K562 (cell line): ENCODE results near the gene MAP3K13. TPM values are rescaled to one million over a fixed set of nuclear protein-coding genes. Genes with fewer than 3 reads are reported as not detected.
"Not testable (repeated sequence)": the region's sequence is repeated elsewhere in the genome, so short reads cannot be mapped to it uniquely, and the experiment has no call there.

Experiments
- ATAC-seq: fragments of 200-7000 bp; cut with Tn5 transposase; 3 replicates; pipeline ENCODE4 v1.9.1; 2020; ENCODE audit warnings: moderate library complexity
- BruUV-seq: library from RNA; stranded (reverse); fragments of 400-500 nt; replicated peaks from 2 replicates; lab custom pipeline; 2021; lab: Mats Ljungman, UMichigan
- CTCF ChIA-PET: fragments of 300-600 bp; formaldehyde crosslinking; extraction: SDS; loops from one replicate; lab custom pipeline; 2021; ENCODE audit warnings: low intra/inter-chr PET ratio; lab: Yijun Ruan, JAX
- POLR2A ChIA-PET: fragments of 300-600, 350-650 bp; sonication (Branson Sonifier 250); formaldehyde crosslinking; extraction: SDS; loops from one replicate; lab custom pipeline; 2021; ENCODE audit warnings: antibody characterized with exemption, inconsistent platforms; lab: Yijun Ruan, JAX
- DNase-seq, 4 experiments: peaks; one replicate each; pipeline versions ENCODE4 v3.0.0 to v3.0.0-alpha.2; 2011 to 2018; ENCODE audit warnings: low spot score in 3 of 4, mixed read lengths in 3 of 4; ENCODE audit errors: extremely low read depth in 1 of 4
- FAIRE-seq: peaks from 2 replicates; lab custom pipeline; 2011; peaks lifted over from hg19 to GRCh38; lab: Jason Lieb, UNC
- H2AFZ ChIP-seq: 2 replicates; pipeline ENCODE4 v1.6.0; 2011; ENCODE audit warnings: low read depth, low read length, control low read depth, inconsistent platforms
- H3K27ac ChIP-seq: fragments of 200-600 bp; 3 replicates; pipeline ENCODE4 v1.8.0; 2011; ENCODE audit warnings: low read depth, mild to moderate bottlenecking, control low read depth, inconsistent platforms, low read length, moderate library complexity, mixed read lengths; ENCODE audit errors: extremely low read depth
- H3K27me3 ChIP-seq, 2 experiments: fragments of 300-600 bp in 1 of 2; 2 replicates in 1 of 2; 3 replicates in 1 of 2; pipeline versions ENCODE4 v1.6.0 to v1.8.0; 2011; ENCODE audit warnings: inconsistent platforms in 2 of 2, low read length in 2 of 2, mild to moderate bottlenecking in 1 of 2, mixed read lengths in 1 of 2, moderate library complexity in 1 of 2; ENCODE audit not compliant: control insufficient read depth in 2 of 2, insufficient read depth in 2 of 2
- H3K36me3 ChIP-seq: fragments of 300-600 bp; 3 replicates; pipeline ENCODE4 v1.8.0; 2011; ENCODE audit warnings: mild to moderate bottlenecking, low read length, inconsistent platforms; ENCODE audit not compliant: control insufficient read depth, insufficient read depth
- H3K4me1 ChIP-seq, 2 experiments: fragments of 200-600 bp in 1 of 2; replicated peaks in 1 of 2; 2 replicates in 1 of 2; 3 replicates in 1 of 2; pipeline versions ENCODE4 v1.5.1 to v1.8.0; 2011; ENCODE audit warnings: inconsistent platforms in 2 of 2, low read length in 2 of 2, mild to moderate bottlenecking in 1 of 2, mixed read lengths in 1 of 2, moderate library complexity in 1 of 2; ENCODE audit not compliant: control insufficient read depth in 2 of 2, insufficient read depth in 2 of 2
- H3K4me2 ChIP-seq: 2 replicates; pipeline ENCODE4 v1.6.1; 2011; ENCODE audit warnings: low read length, control low read depth, inconsistent platforms, mixed read lengths; ENCODE audit not compliant: insufficient read depth
- H3K4me3 ChIP-seq: fragments of 200-600 bp; sonication (generic), shearing (Covaris generic); 2 replicates; pipeline ENCODE4 v1.5.1; 2016; ENCODE audit warnings: control low read depth, inconsistent platforms
- H3K79me2 ChIP-seq: fragments of 200-600 bp; 3 replicates; pipeline ENCODE4 v1.8.0; 2011; ENCODE audit warnings: low read length, inconsistent platforms; ENCODE audit not compliant: control insufficient read depth, insufficient read depth
- H3K9ac ChIP-seq, 2 experiments: 2 replicates each; pipeline versions ENCODE4 v1.6.0 to v1.6.1; 2011; ENCODE audit warnings: low read depth in 2 of 2, low read length in 2 of 2, control low read depth in 1 of 2, inconsistent platforms in 1 of 2, mild to moderate bottlenecking in 1 of 2, mixed read lengths in 1 of 2; ENCODE audit not compliant: insufficient read depth in 1 of 2
- H3K9me1 ChIP-seq: one replicate; pipeline ENCODE4 v1.6.0; 2011; ENCODE audit warnings: inconsistent platforms, mild to moderate bottlenecking, low read length, moderate library complexity; ENCODE audit not compliant: control insufficient read depth, insufficient read depth
- H3K9me3 ChIP-seq: replicated peaks from 2 replicates; pipeline ENCODE4 v1.5.1; 2011; ENCODE audit warnings: low read depth, low read length, inconsistent platforms; ENCODE audit not compliant: control insufficient read depth, insufficient read depth
- H4K20me1 ChIP-seq: replicated peaks from 2 replicates; pipeline ENCODE4 v1.6.1; 2011; ENCODE audit warnings: low read length, inconsistent platforms, mixed read lengths; ENCODE audit not compliant: control insufficient read depth, insufficient read depth
- CBX2 ChIP-seq: fragments of 200-600 bp; sonication (generic); IDR thresholded peaks from one replicate; pipeline ENCODE4 v1.6.1; 2012; ENCODE audit warnings: mild to moderate bottlenecking, low read length, inconsistent platforms; ENCODE audit not compliant: insufficient read depth, poor library complexity, severe bottlenecking
- CCAR2 ChIP-seq: fragments of 200-400 bp; formaldehyde crosslinking; IDR thresholded peaks from 2 replicates; pipeline ENCODE4 v1.6.1; 2017; ENCODE audit warnings: mild to moderate bottlenecking, low read depth, low read length
- E2F6 ChIP-seq, 2 experiments: IDR thresholded peaks; 2 replicates each; pipeline ENCODE4 v1.6.1; 2011; ENCODE audit warnings: borderline replicate concordance in 1 of 2, control low read depth in 1 of 2, low read depth in 1 of 2, low read length in 1 of 2, mild to moderate bottlenecking in 1 of 2, mixed read lengths in 1 of 2, moderate library complexity in 1 of 2; ENCODE audit not compliant: insufficient read depth in 1 of 2, insufficient read length in 1 of 2, poor library complexity in 1 of 2, severe bottlenecking in 1 of 2; ENCODE audit errors: extremely low read depth in 1 of 2
- EP400 ChIP-seq: fragments of 450-650 bp; IDR thresholded peaks from 2 replicates; pipeline ENCODE4 v1.6.1; 2017; ENCODE audit warnings: antibody characterized with exemption, mild to moderate bottlenecking, moderate library complexity
- KAT2B ChIP-seq: IDR thresholded peaks from one replicate; pipeline ENCODE4 v1.6.1; 2012; ENCODE audit warnings: low read depth, mild to moderate bottlenecking, control low read depth, inconsistent platforms, low read length, moderate library complexity
- MEIS2 ChIP-seq: fragments of 450-650 bp; IDR thresholded peaks from 2 replicates; pipeline ENCODE4 v1.6.1; 2014; ENCODE audit warnings: mild to moderate bottlenecking; ENCODE audit not compliant: partially characterized antibody
- NELFE ChIP-seq: IDR thresholded peaks from 2 replicates; pipeline ENCODE4 v1.6.1; 2011; ENCODE audit warnings: mild to moderate bottlenecking; ENCODE audit not compliant: insufficient read depth, insufficient read length
- RBM15 ChIP-seq: fragments of 200-400 bp; formaldehyde crosslinking; IDR thresholded peaks from 2 replicates; pipeline ENCODE4 v1.6.1; 2018; ENCODE audit warnings: mild to moderate bottlenecking, low read length, moderate library complexity; ENCODE audit not compliant: insufficient read depth
- ZNF696 ChIP-seq: fragments of 250-450 bp; sonication (Bioruptor Pico); conservative IDR thresholded peaks from 2 replicates; pipeline ENCODE4 v1.4.0; 2020; ENCODE audit warnings: mild to moderate bottlenecking, moderate library complexity
- WGBS: fragments of 100-300 bp; shearing (Covaris generic); methylation state at CpG from one replicate; pipeline ENCODE4 v1.1.6; 2016; ENCODE audit warnings: low coverage, mixed read lengths; ENCODE audit not compliant: insufficient coverage; ENCODE audit errors: missing lambda C conversion rate; 5-methylcytosine and 5-hydroxymethylcytosine counted together
- in situ Hi-C: fragments of 300-500 bp; cut with MboI; formaldehyde crosslinking; loops from 4 replicates; pipeline ENCODE4 v1.15.0; 2018; ENCODE audit warnings: inconsistent platforms, mixed read lengths
- intact Hi-C: fragments of 100-400 bp; cut with micrococcal nuclease; formaldehyde crosslinking; loops from 2 replicates; pipeline ENCODE4 v1.14.2; 2022
- polyA plus RNA-seq, 8 experiments: library from polyadenylated mRNA; depleted of rRNA in 4 of 8; stranded (reverse) in 5 of 8; unstranded in 3 of 8; fragments of >200 nt; fragmentation: Nextera tagmentation in 2 of 8; fragmentation: Illumina TruSeq in 1 of 8; extraction: Ambion mirVana in 2 of 8; extraction: Trizol in 1 of 8; gene quantifications; 2 replicates each; pipeline versions ENCODE4 v1.2.1 to v1.2.3, GENCODE V29; 2011 to 2014; ENCODE audit warnings: inconsistent platforms in 1 of 8, missing spikeins in 1 of 8
- total RNA-seq, 7 experiments: library from RNA; depleted of rRNA in 6 of 7; stranded (reverse); fragments of >200 nt in 6 of 7; fragmentation: Illumina TruSeq in 2 of 7; extraction: Trizol in 2 of 7; gene quantifications; 2 replicates each; pipeline versions ENCODE4 v1.2.1 to v1.2.3, GENCODE V29; 2011 to 2021; ENCODE audit warnings: low replicate concordance in 1 of 7

Gene MAP3K13
- total and polyA plus RNA-seq, 9 of the 15 experiments (the other 6 are each of a cell fraction or from before 2014, with no cell fraction given) = 0.04 to 0.32 (median 0.15) TPM; not detected in 2

- in situ Hi-C loops = no loop called here
- Histone ChIP-seq H3K36me3 (no peaks in the 10 kb centered on the region), H3K9me1 (no peaks in the 10 kb centered on the region), H2AFZ (no peak overlapping the region)
- FAIRE-seq (no peak), DNase-seq (no peak)
- POLR2A ChIA-PET = no interaction called here
- BruUV-seq = no TSS peak
- TF ChIP-seq MEIS2 = no peak
- TF ChIP-seq CBX2 = no peak
- TF ChIP-seq CCAR2 = no peak
- no peak for TF ChIP-seq KAT2B
- TF ChIP-seq EP400 = no peak
- no peak for TF ChIP-seq RBM15
- no peak for TF ChIP-seq NELFE
- no peak for TF ChIP-seq E2F6 (IDR thresholded peaks at IDR 0.05; ENCODE audit: borderline replicate concordance in 1 of 2, extremely low read depth in 1 of 2, insufficient read depth in 1 of 2, insufficient read length in 1 of 2, low read depth in 1 of 2, low read length in 1 of 2, poor library complexity in 1 of 2, severe bottlenecking in 1 of 2)
- no peak for TF ChIP-seq ZNF696 (CRISPR knock-in tag)
- TF ChIP-seq, all 486 proteins: peak for 0
- Histone ChIP-seq H3K4me1 (no peaks in the 10 kb centered on the region), H3K4me3 (no peak overlapping the region), H3K4me2 (no peak overlapping the region), H3K9ac (no peak overlapping the region), H3K79me2 (no peaks in the 10 kb centered on the region), H3K27ac (no peak overlapping the region), H3K9me3 (no peaks in the 10 kb centered on the region), H3K27me3 (no peaks in the 10 kb centered on the region; a peak in 1 of 5 replicates), H4K20me1 (no peaks in the 10 kb centered on the region)
- ATAC-seq = no peak
- intact Hi-C loops = no loop called here
- CTCF ChIA-PET = no interaction called here
Measured at GRCh38 chr3:185448107-185448506, 85.2 kb downstream of the MAP3K13 start.

- CTCF ChIA-PET, H3K4me2 ChIP-seq, H3K36me3 ChIP-seq, in situ Hi-C loops, FAIRE-seq, H3K27me3 ChIP-seq, POLR2A ChIA-PET, H3K79me2 ChIP-seq, BruUV-seq, ATAC-seq, intact Hi-C loops, H3K9me3 ChIP-seq, H3K27ac ChIP-seq, H3K9me1 ChIP-seq, H3K4me1 ChIP-seq, DNase-seq, H3K4me3 ChIP-seq, H3K9ac ChIP-seq, H4K20me1 ChIP-seq: not testable (repeated sequence)
- peak overlapping the region; percentile 24; the same call in 1 of the 2 replicates for H2AFZ ChIP-seq
- 70% methylated on average over 7 of the region's 8 CpGs for WGBS
Measured at GRCh38 chr3:185451432-185451831, 88.5 kb downstream of the MAP3K13 start.
